ENCODE results near the gene UBL7.

UBL7 gene

GRCh38 chr15:74408815-74409214, 52.1 kb downstream of the UBL7 start:
- DNase-seq (ENCODE audit: low read depth in 4 of 4, low spot score in 1 of 4), result no peak

GRCh38 chr15:74408385-74408784, 52.6 kb downstream of the UBL7 start:
- no peak for DNase-seq (ENCODE audit: low read depth in 4 of 4, low spot score in 1 of 4)

DNA sequence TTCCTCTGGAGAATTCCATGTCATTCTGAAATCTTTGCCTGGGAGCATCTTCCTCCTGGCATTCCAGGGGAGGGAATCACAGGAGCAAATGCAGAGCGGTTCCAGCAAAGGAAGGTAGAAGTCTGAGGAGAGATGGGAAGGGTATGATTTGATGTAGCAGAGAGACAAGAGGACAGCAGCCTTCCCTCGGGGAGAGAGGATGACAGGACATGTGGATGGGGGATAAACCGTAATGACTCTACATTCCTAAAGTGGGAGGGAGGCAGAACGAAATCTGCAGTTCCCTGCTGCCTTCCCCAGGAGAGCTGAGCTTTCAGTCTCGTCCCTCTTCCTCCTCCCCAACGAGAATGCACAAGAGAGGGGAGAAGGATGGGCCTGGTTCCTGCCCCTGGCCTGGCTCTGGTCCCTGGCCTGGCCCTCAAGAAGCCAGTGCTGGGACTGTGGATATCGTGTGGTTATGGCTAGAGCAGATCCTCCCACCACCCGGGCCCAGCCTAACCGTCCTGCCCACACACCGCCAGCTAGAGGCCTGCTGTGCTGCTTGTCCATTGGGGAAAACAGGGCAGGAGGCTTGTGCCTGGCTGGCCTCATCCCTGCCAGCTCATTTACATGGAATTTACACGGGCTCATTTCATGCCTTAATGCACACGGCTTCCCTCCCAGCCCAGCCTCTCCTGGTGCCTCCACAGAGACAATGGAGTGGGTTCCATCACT, 53.8 kb downstream of the UBL7 start:
- DNase-seq (ENCODE audit: low read depth in 4 of 4, low spot score in 1 of 4), result no peak

- no peak for DNase-seq (ENCODE audit: low read depth in 4 of 4, low spot score in 1 of 4)
Observed at GRCh38 chr15:74406517-74406916, 54.4 kb downstream of the UBL7 start.

GRCh38 chr15:74405823-74406222, 55.1 kb downstream of the UBL7 start:
- DNase-seq (ENCODE audit: low read depth in 4 of 4, low spot score in 1 of 4), result no peak

GRCh38 chr15:74403991-74404563, 56.9 kb downstream of the UBL7 start:
- no peak for DNase-seq (ENCODE audit: low read depth in 4 of 4, low spot score in 1 of 4)

DNA sequence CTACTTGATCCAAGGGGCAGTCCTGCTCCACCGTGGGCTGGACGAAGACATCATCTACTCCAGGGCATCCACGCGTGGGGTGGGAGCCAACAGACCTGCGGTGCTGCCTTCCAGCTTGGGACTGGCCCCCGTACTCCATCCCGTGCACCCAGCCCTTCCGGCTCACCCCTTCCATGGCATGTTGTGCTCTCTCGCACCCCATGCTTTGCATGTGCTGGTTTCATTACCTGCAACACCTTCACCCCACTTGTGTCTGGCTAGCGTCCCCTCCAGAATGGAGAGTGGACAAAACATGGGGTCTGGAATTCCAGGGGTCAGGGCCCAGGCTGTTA, 57.4 kb downstream of the UBL7 start:
- DNase-seq (ENCODE audit: low read depth in 4 of 4, low spot score in 1 of 4), result no peak

DNA sequence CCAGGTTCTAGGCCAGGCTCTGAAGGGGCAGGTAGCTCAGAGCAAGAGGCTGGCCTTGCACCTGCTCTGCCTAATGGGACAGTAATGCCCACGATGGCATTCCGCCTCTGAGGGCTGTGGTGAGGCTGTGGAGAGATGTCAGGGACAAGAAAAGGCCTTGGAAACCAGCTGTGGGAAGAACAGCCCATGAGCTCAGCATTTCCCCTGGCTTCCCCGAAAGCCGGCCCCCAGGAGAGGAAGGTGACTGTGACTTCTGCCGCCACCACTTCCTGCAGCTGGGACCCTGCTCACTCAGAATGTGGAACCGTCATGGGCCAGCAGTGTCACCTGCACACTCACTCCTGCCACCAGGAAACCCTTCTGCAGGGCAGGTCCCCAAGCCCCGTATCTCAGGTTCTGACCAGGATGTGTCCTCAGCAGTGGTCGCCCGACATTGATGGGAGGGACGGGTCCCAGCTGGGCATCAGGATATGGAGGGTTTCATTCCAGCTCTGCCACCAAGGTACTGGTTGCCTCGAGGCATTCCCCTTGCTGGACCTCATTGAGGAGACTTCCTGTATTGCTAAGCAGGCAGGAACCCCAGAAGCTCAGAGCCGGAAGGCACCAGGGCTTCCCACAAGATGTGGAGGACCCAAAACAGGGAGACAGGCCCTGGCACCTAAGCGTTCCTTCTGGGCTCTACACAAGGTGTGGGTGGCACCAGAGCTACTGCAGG, 57.9 kb downstream of the UBL7 start:
- DNase-seq (ENCODE audit: low read depth in 4 of 4, low spot score in 1 of 4), result peak in 2 of 4 experiments; percentile 74 to 83

DNA sequence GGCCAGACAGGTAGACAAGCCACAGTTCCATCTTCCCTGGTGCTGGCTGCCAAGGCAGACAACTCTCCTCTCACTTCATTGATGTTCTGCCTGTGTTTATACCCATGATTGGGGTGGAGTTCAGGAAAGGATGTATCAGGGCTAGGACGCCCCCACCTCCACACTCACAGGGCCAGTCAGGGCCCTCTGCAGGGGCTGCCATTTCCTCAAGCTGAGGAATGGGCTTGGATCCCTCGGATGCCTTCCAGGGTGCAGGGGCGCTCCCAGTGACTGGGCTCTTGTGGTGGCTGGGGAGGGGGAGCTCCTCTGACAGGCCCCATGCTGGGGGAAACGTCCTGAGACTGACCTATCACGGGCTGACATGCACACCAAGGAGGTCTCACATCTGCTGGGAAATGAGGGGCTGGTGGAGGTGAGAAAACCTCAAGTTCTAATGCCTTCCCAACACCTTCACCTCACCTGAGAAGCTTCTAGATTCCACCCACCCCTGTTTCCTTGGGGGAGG, 58.6 kb downstream of the UBL7 start:
- DNase-seq (ENCODE audit: low read depth in 4 of 4, low spot score in 1 of 4), result no peak

- DNase-seq (ENCODE audit: low read depth in 4 of 4, low spot score in 1 of 4), result no peak
Observed at GRCh38 chr15:74400915-74401757, 59.8 kb downstream of the UBL7 start.

DNA sequence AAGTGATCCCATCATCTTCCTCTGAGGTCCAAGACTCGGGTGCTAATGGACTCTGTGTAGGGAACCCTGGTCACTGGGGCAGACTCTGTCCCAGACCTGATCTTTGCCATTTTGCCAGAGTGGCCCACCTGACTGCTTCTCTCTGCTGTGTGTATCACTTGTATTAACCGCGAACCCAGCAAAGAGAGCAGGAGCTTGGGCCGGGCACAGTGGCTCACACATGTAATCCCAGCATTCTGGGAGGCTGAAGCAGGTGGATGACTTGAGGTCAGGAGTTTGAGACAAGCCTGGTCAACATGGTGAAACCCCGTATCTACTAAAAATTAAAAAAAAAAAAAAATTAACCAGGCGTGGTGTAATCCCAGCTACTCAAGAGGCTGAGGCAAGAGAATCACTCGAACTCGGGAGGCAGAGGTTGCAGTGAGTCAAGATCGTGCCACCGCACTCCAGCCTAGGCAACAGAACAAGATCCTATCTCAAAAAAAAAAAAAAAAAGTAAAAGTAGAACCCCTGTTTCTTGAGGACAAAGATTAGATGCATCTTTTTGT, 60.6 kb downstream of the UBL7 start:
- DNase-seq (ENCODE audit: low read depth in 4 of 4, low spot score in 1 of 4), result no peak

DNA sequence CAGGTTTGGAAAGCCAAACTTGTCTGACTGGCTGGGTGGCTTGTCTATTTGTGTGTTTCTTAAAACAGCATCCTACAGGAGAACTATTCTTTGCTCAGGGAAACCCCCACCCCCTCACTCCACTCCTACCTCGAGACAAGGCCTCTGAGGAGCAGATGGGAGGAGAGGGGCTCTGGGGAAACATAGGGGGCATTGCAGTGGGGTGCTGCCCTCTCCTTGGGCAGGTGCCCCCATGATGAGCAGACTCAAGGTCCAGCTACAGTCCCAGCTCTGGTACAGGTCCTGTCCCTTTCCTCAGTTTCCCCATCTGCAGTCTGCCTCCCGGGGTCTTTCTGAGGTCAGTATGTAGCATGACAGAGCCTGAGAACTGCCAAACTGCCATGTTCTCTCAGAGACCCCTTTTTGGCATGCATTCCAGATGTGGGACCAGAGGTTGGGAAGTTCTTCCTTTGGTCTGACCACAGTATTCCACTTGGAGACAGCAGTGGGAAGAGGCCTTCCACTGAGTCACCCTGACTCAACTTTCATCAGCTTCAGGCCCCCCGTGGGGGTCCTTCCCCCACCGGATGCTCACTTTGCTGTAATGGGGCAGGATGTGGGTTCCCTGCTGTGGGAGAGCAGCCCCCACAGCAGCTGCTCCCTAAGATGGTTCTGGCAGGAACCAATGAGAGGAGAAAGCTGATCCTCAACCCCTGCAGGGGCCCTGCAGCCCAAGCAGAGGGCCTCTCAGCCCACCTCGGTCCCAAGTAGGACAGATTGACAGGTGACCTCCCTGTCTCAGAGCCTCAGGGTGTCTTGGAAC, 61.2 kb downstream of the UBL7 start:
- peak in 1 of 4 experiments; percentile 58 for DNase-seq (ENCODE audit: low read depth in 4 of 4, low spot score in 1 of 4)

DNA sequence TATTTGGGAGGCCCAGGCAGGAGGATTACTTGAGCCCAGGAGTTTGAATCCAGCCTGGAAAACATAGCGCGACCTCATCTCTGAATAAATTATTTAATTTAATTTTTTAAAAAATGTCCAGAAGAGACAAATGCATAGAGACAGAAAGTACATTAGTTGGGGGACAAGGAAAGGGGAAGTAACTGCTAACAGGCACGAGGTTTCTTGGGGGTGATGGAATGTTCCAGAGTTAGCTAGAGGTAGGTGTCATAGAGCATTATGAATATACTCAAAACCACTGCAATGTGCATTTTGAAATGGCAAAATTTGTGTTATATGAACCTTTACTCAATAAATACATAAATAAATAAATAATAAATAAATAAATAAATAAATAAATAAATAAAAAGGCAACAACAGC, 61.9 kb downstream of the UBL7 start:
- no peak for DNase-seq (ENCODE audit: low read depth in 4 of 4, low spot score in 1 of 4)

- no peak for DNase-seq (ENCODE audit: low read depth in 4 of 4, low spot score in 1 of 4)
Observed at GRCh38 chr15:74398183-74398582, 62.8 kb downstream of the UBL7 start.

DNA sequence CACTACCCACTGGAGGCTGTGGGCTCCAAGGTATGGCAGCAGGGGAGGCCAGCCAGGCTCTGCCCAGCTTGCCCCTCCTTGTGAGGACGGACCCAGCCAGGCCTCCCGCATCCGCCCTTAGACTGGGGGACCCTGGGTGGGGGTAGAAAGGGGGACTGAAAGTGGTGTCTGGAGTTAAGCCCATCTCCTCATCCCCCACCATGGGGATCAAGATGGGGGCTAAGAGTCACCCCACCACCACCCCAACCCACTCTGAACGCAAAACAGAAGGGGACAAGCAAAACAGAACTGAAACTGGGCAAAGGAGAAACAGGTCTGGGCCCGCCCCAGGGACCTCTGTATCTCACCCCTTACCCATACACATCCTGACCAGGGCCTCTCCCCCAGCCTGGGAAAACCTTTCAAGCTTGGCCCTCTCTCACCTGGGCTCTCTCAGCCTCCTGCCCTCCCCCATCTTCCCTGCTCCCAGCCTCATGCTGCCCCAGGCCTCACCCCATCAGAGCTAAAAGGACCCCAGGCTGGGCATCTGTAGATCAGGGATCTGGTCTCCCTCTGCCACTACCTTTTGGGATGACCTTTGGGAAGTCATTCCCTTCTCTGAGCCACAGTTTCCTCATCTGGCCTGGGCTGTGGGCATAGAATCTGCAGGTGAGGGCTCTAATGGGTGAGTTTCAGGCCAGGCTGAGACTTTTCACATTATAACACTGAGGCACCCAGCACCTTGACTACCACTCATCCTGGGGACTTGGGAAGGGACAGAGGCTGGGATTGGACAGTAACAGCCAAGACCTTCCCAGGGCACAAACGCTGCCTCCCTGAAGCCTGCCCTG, 63.5 kb downstream of the UBL7 start:
- DNase-seq (ENCODE audit: low read depth in 4 of 4, low spot score in 1 of 4), result no peak

- peak in 1 of 4 experiments; percentile 42 for DNase-seq (ENCODE audit: low read depth in 4 of 4, low spot score in 1 of 4)
Observed at GRCh38 chr15:74396445-74397238, 64.3 kb downstream of the UBL7 start.

DNA sequence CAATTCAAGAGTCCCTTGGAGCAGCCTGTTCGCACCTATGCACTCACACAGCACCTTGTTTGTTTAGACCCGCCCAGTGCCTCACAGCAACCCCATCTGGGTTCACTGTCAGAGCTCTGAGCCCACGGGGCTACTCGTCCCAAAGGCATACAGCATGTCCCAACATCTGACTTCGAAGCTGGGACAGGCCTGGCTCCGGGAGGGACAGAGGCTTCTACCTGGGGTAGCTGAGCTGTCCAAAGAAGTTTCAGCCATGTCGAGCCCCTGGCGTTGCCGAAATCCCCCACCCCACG, 64.9 kb downstream of the UBL7 start:
- no peak for DNase-seq (ENCODE audit: low read depth in 4 of 4, low spot score in 1 of 4)
